ENCODE data around the gene SIN3A.

DNA sequence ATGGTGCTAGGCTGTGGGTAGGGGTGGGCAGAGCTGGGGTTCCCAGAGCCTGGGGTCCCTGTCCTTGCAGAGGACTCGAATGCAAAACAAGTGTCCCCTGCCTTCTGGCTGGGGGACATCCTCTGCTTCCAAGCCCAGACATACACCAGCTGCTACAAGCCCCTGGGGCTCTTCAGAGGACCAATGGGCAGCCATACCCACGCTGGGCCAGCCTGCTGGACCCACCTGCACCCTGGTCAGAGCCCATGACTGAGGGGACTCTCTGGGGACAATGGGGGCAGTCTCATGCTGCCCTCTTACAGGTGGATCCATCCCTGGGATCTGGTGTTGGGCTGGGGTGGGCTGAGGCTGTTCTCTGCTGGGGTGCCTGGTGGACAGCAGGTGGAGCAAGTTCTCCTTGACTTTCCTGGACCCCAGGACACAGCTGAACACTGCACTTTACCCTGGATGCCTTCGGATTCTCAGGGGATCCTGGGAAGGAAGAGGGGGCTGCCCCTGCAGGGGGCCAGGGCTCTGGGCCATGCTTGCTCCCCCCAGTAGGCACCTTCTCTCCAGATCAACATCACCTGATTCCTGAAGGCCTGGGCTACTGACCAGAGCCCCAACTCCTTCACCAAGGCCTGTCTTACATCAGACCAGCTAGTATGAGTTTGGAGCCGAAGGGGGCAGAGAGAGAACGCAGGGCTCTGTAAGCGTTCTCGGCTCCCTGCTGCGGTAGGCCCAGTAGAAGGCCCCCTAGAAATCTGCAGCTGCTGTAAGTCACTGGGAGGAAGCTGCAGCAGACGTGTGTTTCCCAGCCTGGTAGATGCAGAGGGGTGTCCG is 122.8 kb downstream of the SIN3A start:
- TF ChIP-seq, protein P1, sequence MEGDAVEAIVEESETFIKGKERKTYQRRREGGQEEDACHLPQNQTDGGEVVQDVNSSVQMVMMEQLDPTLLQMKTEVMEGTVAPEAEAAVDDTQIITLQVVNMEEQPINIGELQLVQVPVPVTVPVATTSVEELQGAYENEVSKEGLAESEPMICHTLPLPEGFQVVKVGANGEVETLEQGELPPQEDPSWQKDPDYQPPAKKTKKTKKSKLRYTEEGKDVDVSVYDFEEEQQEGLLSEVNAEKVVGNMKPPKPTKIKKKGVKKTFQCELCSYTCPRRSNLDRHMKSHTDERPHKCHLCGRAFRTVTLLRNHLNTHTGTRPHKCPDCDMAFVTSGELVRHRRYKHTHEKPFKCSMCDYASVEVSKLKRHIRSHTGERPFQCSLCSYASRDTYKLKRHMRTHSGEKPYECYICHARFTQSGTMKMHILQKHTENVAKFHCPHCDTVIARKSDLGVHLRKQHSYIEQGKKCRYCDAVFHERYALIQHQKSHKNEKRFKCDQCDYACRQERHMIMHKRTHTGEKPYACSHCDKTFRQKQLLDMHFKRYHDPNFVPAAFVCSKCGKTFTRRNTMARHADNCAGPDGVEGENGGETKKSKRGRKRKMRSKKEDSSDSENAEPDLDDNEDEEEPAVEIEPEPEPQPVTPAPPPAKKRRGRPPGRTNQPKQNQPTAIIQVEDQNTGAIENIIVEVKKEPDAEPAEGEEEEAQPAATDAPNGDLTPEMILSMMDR (conservative IDR thresholded peaks at IDR 0.05; ENCODE audit: low read depth, low read length) = no peak
- no peak for TF ChIP-seq EZH2 (IDR thresholded peaks at IDR 0.05; ENCODE audit: borderline replicate concordance, low read depth, low read length, poor library complexity, severe bottlenecking)
